HCT116 (cell line): ENCODE data around the gene GFOD2. TPM values are rescaled to one million over a fixed set of nuclear protein-coding genes. Genes with fewer than 3 reads are reported as not detected.

Experiments used
- ATAC-seq: fragments of 200-7000 bp; cut with Tn5 transposase; 2 replicates; pipeline ENCODE4 v1.9.1; 2020; ENCODE audit warnings: mild to moderate bottlenecking, moderate library complexity
- BruUV-seq: library from RNA; stranded (reverse); fragments of 400-500 nt; replicated peaks from 2 replicates; lab custom pipeline; 2021; lab: Mats Ljungman, UMichigan
- CTCF ChIA-PET: fragments of 300-600 bp; sonication (Branson Sonifier 250); formaldehyde crosslinking; loops from one replicate; lab custom pipeline; 2021; ENCODE audit warnings: antibody characterized with exemption; lab: Charles Lee
- POLR2A ChIA-PET: fragments of 300-600, 350-600 bp; sonication (Branson Sonifier 250); formaldehyde crosslinking; loops from one replicate; lab custom pipeline; 2021; ENCODE audit warnings: antibody characterized with exemption; lab: Charles Lee
- RAD21 ChIA-PET, 2 experiments: fragments of 300-600 bp; sonication (Branson Sonifier 250); formaldehyde crosslinking; loops; one replicate each; lab custom pipeline; 2023; ENCODE audit warnings: low total read pairs in 2 of 2; ENCODE audit not compliant: uncharacterized antibody in 2 of 2, unreplicated experiment in 2 of 2, low non-redundant PET in 1 of 2; lab: Charles Lee
- DNase-seq: peaks from one replicate; pipeline ENCODE4 v3.0.0-alpha.2; 2010; ENCODE audit warnings: low read depth, low spot score
- H2AFZ ChIP-seq: fragments of 200-600 bp; shearing (Covaris generic), sonication (generic); 2 replicates; pipeline ENCODE4 v1.6.1; 2017; ENCODE audit warnings: low read depth, mixed run types, mixed read lengths, antibody characterized with exemption, low read length; ENCODE audit not compliant: poor library complexity, severe bottlenecking
- H3K27ac ChIP-seq: 2 replicates; pipeline ENCODE4 v1.5.1; 2012; ENCODE audit warnings: low read depth, low read length
- H3K27me3 ChIP-seq: fragments of 200-600 bp; sonication (generic); 2 replicates; pipeline ENCODE4 v1.6.1; 2016; ENCODE audit warnings: mixed run types, low read length, mixed read lengths; ENCODE audit not compliant: insufficient read depth
- H3K36me3 ChIP-seq, 2 experiments: fragments of 200-500 bp in 1 of 2; fragments of 200-600 bp in 1 of 2; sonication (Bioruptor generic) in 1 of 2; sonication (generic) in 1 of 2; 2 replicates each; pipeline versions ENCODE4 v1.5.1 to v1.6.1; 2014 to 2016; ENCODE audit warnings: low read length in 2 of 2, inconsistent platforms in 1 of 2, mixed read lengths in 1 of 2, mixed run types in 1 of 2; ENCODE audit not compliant: insufficient read depth in 2 of 2, control insufficient read depth in 1 of 2
- H3K4me1 ChIP-seq, 2 experiments: fragments of 200-600 bp in 1 of 2; sonication (generic) in 1 of 2; 2 replicates each; pipeline versions ENCODE4 v1.5.1 to v1.6.1; 2012 to 2017; ENCODE audit warnings: low read length in 2 of 2, inconsistent platforms in 1 of 2, mild to moderate bottlenecking in 1 of 2, mixed read lengths in 1 of 2, mixed run types in 1 of 2, moderate library complexity in 1 of 2; ENCODE audit not compliant: insufficient read depth in 2 of 2, control insufficient read depth in 1 of 2
- H3K4me2 ChIP-seq: fragments of 200-600 bp; sonication (generic); 2 replicates; pipeline ENCODE4 v1.6.1; 2017; ENCODE audit warnings: mixed run types, low read length, mixed read lengths
- H3K4me3 ChIP-seq, 2 experiments: fragments of 200-600 bp in 1 of 2; sonication (generic) in 1 of 2; replicated peaks in 1 of 2; 2 replicates each; pipeline ENCODE4 v1.5.1; 2011 to 2016; ENCODE audit warnings: low read length in 2 of 2, control low read depth in 1 of 2, low read depth in 1 of 2, mild to moderate bottlenecking in 1 of 2, mixed read lengths in 1 of 2, mixed run types in 1 of 2
- H3K79me2 ChIP-seq: fragments of 200-600 bp; sonication (generic); 2 replicates; pipeline ENCODE4 v1.6.1; 2017; ENCODE audit warnings: mild to moderate bottlenecking, mixed run types, low read length, moderate library complexity, mixed read lengths; ENCODE audit not compliant: insufficient read depth
- H3K9ac ChIP-seq: fragments of 200-600 bp; sonication (generic); 2 replicates; pipeline ENCODE4 v1.6.1; 2016; ENCODE audit warnings: low read length, mixed read lengths
- H3K9me2 ChIP-seq: fragments of 200-600 bp; sonication (generic), shearing (Covaris generic); 2 replicates; pipeline ENCODE4 v1.6.1; 2017; ENCODE audit warnings: mixed run types, mild to moderate bottlenecking, moderate library complexity; ENCODE audit not compliant: insufficient read depth
- H3K9me3 ChIP-seq, 2 experiments: fragments of 200-500 bp in 1 of 2; fragments of 200-600 bp in 1 of 2; sonication (Bioruptor generic) in 1 of 2; sonication (generic) in 1 of 2; 2 replicates each; pipeline ENCODE4 v1.6.1; 2014 to 2017; ENCODE audit warnings: low read length in 2 of 2, mixed read lengths in 2 of 2, inconsistent platforms in 1 of 2, low read depth in 1 of 2, mild to moderate bottlenecking in 1 of 2, mixed run types in 1 of 2, moderate library complexity in 1 of 2; ENCODE audit not compliant: control insufficient read depth in 1 of 2, insufficient read depth in 1 of 2
- H4K20me1 ChIP-seq: fragments of 200-600 bp; sonication (generic), shearing (Covaris generic); 2 replicates; pipeline ENCODE4 v1.6.1; 2017; ENCODE audit warnings: mixed run types, mild to moderate bottlenecking, moderate library complexity; ENCODE audit not compliant: insufficient read depth
- ATF3 ChIP-seq: IDR thresholded peaks from 2 replicates; pipeline ENCODE4 v1.6.1; 2012
- CBX3 ChIP-seq: IDR thresholded peaks from 2 replicates; pipeline ENCODE4 v1.6.1; 2012; ENCODE audit warnings: low read depth
- CEBPB ChIP-seq: IDR thresholded peaks from 2 replicates; pipeline ENCODE4 v1.6.1; 2012; ENCODE audit warnings: low read depth
- EZH2 ChIP-seq: fragments of 200-600 bp; sonication (generic); IDR thresholded peaks from 2 replicates; pipeline ENCODE4 v1.6.1; 2017; ENCODE audit warnings: antibody characterized with exemption, mixed run types
- EZH2phosphoT487 ChIP-seq: fragments of 200-600 bp; IDR thresholded peaks from 2 replicates; pipeline ENCODE4 v1.6.1; 2018; ENCODE audit warnings: antibody characterized with exemption, borderline replicate concordance
- FOSL1 ChIP-seq: IDR thresholded peaks from 2 replicates; pipeline ENCODE4 v1.6.1; 2012; ENCODE audit warnings: low read depth
- MAX ChIP-seq: IDR thresholded peaks from 2 replicates; pipeline ENCODE4 v1.6.1; 2012
- POLR2A ChIP-seq: IDR thresholded peaks from 2 replicates; pipeline ENCODE4 v1.7.0; 2011; ENCODE audit warnings: borderline replicate concordance; ENCODE audit not compliant: insufficient read depth, insufficient read length; ENCODE audit errors: extremely low read depth
- POLR2AphosphoS5 ChIP-seq: IDR thresholded peaks from 2 replicates; pipeline ENCODE4 v1.6.1; 2011; ENCODE audit warnings: mild to moderate bottlenecking, low read depth, low read length, moderate library complexity
- RAD21 ChIP-seq: IDR thresholded peaks from 2 replicates; pipeline ENCODE4 v1.6.1; 2012; ENCODE audit warnings: low read depth, mild to moderate bottlenecking
- REST ChIP-seq: IDR thresholded peaks from 2 replicates; pipeline ENCODE4 v1.6.1; 2012; ENCODE audit warnings: low read depth
- SRF ChIP-seq: IDR thresholded peaks from 2 replicates; pipeline ENCODE4 v1.6.1; 2012; ENCODE audit warnings: low read depth
- TCF7L2 ChIP-seq: IDR thresholded peaks from 2 replicates; pipeline ENCODE4 v1.7.0; 2011; ENCODE audit warnings: borderline replicate concordance, inconsistent platforms; ENCODE audit not compliant: insufficient read depth, insufficient read length; ENCODE audit errors: extremely low read depth
- YY1 ChIP-seq: IDR thresholded peaks from 2 replicates; pipeline ENCODE4 v1.6.1; 2011; ENCODE audit warnings: low read length, low read depth, moderate library complexity, mild to moderate bottlenecking; ENCODE audit not compliant: insufficient replicate concordance; ENCODE audit errors: extremely low read depth
- ZNF274 ChIP-seq: fragments of 200-500 bp; sonication (Bioruptor generic); IDR thresholded peaks from 2 replicates; pipeline ENCODE4 v1.6.1; 2014; ENCODE audit warnings: mild to moderate bottlenecking, low read depth, low read length, inconsistent platforms
- intact Hi-C: fragments of 100-400 bp; cut with micrococcal nuclease; formaldehyde crosslinking; loops from 2 replicates; pipeline ENCODE4 v1.10.0; 2022
- total RNA-seq: library from RNA; stranded (reverse); gene quantifications from one replicate; pipeline ENCODE4 v1.2.1, GENCODE V29; 2021; ENCODE audit not compliant: unreplicated experiment

The GFOD2 gene
- total RNA-seq, 1 experiment from 2014 or later, result 17.4 TPM

GRCh38 chr16:67685388-67686112 lies 33.6 kb downstream of the GFOD2 start:
- ChIA-PET POLR2A (no interaction called here), RAD21 (no interaction called here), CTCF (no interaction called here)
- H3K9ac ChIP-seq, result no peak overlapping the region
- intact Hi-C loops, result no loop called here
- H3K4me2 ChIP-seq, result no peak overlapping the region
- no peaks in the 10 kb centered on the region for H3K4me1 ChIP-seq
- no peaks in the 10 kb centered on the region for H3K9me2 ChIP-seq
- no peak overlapping the region for H2AFZ ChIP-seq
- no peaks in the 10 kb centered on the region for H4K20me1 ChIP-seq
- no peaks in the 10 kb centered on the region for H3K79me2 ChIP-seq
- no peaks in the 10 kb centered on the region for H3K9me3 ChIP-seq
- no peak overlapping the region for H3K4me3 ChIP-seq
- H3K27me3 ChIP-seq, result no peaks in the 10 kb centered on the region
- H3K27ac ChIP-seq, result no peak overlapping the region
- no TSS peak for BruUV-seq
- ATAC-seq (no peak), DNase-seq (no peak)
- H3K36me3 ChIP-seq, result peaks cover 4 to 11% of the 10 kb centered on the region in 2 experiments; a peak in 2 of 4 replicates
- no peak for TF ChIP-seq ATF3
- no peak for TF ChIP-seq EZH2
- TF ChIP-seq POLR2A, result no peak

- Histone ChIP-seq H3K4me3 (no peak overlapping the region), H3K27me3 (no peaks in the 10 kb centered on the region), H4K20me1 (no peaks in the 10 kb centered on the region), H3K9ac (no peak overlapping the region), H3K27ac (no peak overlapping the region), H3K79me2 (no peaks in the 10 kb centered on the region), H3K4me2 (no peak overlapping the region), H2AFZ (no peak overlapping the region), H3K36me3 (peaks cover 4 to 11% of the 10 kb centered on the region in 2 experiments; a peak in 3 of 4 replicates), H3K9me2 (no peaks in the 10 kb centered on the region), H3K4me1 (no peaks in the 10 kb centered on the region), H3K9me3 (no peaks in the 10 kb centered on the region)
- ChIA-PET CTCF (interaction anchor here (0.9 kb wide), 1 partner anchor 11 kb away, joined by 3 read pairs; no protein-coding TSS in a partner anchor), RAD21 (no interaction called here), POLR2A (no interaction called here)
- DNase-seq, result no peak
- intact Hi-C loops, result no loop called here
- TSS peak; percentile 16 for BruUV-seq
- ATAC-seq, result no peak
- no peak for TF ChIP-seq TCF7L2
- no peak for TF ChIP-seq EZH2phosphoT487
- TF ChIP-seq ZNF274, result no peak
- no peak for TF ChIP-seq FOSL1
- TF ChIP-seq CEBPB, result no peak
- TF ChIP-seq ATF3, result no peak
- no peak for TF ChIP-seq REST
- no peak for TF ChIP-seq RAD21
- TF ChIP-seq CBX3, result no peak
- TF ChIP-seq YY1, result no peak
- TF ChIP-seq MAX, result no peak
- no peak for TF ChIP-seq POLR2AphosphoS5
- TF ChIP-seq SRF, result no peak
Measured at GRCh38 chr16:67683767-67684166, 35.3 kb downstream of the GFOD2 start.
